Measurements from ENCODE around the gene EXOC4.
"Not testable (repeated sequence)": the region's sequence is repeated elsewhere in the genome, so short reads cannot be mapped to it uniquely, and the experiment has no call there.

The EXOC4 gene

DNA sequence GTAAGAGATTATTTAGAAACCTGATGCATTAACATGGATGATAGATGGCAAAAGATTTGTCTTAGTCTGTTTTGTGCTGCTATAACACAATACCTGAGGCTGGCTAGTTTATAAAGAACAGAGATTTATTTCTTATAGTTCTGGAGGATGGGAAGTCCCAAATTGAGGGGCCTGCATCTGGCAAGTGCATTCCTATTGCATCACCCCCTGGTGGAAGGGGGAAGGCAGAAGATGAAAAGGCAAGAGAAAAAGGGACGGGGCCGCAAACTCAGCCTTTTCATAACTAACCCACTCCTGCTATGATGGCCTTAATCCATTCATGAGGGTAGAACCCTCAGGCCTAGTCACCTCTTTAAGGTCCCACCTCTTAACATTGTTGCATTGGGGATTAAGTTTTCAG, 720.8 kb downstream of the EXOC4 start:
- no peak for DNase-seq

DNA sequence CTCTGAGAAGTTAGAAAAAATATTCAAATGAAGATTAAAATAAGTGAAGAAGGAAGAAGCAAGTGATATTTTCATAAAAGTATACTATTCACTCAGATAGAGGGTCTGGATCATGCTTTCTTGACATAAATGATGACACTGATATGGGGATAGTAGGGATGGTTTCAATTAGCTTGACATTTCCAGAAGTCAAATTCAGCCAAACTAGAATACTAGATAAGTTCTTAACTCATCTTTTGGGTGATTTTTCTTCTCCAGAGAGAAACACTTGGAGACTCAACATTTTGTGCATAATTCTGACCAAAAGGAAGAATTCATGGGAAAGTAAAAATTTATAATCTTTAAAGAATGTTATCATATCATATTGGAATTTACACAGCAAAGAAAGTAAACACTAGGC, 722.3 kb downstream of the EXOC4 start:
- DNase-seq = no peak

DNA sequence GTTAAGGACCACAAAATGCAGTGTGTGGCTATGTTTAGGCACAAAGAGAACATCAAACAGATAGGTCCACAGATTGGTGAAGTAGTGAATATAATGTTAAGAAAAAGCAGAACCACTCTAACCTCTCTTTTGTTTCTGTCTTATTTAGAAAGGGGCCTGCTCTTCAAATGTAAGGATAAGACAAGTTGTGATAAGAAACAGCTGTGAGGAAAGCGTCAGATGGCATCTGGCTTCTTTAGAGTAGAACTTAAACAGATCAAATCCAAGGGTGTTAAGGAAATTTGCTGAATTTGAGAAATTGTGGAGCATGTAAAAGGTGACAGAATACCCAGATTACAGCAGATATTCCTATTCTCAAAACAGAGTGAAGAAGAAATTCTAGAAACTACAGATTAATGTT, 723.3 kb downstream of the EXOC4 start:
- no peak for DNase-seq

DNA sequence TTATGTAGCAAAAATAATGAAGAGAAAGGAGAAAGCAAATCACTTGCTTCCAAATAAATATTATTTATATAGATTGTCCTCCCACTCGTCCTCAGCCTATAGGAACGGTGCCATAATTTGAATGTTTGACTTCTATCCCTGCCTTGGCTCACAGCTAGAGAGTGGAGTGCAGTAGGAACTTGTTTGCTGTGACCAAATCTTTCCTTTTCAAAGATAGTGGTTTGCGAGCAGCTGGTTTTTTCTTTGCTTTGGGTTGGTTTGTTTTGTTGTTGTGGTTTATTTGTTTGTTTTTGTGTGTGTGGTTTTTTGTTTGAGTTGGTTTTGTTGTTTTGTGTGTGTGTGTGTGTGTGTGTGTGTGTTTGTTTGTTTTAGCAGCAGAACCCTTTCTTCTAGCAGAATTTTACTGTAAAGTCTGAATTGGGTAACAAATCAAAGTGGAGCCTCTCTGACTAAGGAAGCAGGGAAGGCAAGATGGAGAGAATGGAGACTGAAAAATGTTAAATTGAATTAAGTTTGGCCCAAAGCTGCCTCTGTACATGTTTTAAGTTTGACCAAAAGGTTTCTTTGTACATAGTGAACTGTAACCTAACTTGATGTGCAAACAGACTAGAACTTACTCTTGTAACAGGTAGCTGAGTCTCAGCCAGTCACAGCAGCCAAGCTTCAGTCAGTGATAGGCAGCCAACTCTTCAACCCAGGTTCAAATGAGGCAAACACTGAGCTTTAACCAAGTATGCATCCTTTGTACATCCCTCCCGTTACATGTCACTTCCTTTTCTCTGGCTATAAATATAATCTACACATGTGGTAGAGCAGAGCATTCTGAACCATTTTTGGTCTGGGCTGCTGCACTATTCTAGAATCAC, 724.8 kb downstream of the EXOC4 start:
- DNase-seq = no peak

DNA sequence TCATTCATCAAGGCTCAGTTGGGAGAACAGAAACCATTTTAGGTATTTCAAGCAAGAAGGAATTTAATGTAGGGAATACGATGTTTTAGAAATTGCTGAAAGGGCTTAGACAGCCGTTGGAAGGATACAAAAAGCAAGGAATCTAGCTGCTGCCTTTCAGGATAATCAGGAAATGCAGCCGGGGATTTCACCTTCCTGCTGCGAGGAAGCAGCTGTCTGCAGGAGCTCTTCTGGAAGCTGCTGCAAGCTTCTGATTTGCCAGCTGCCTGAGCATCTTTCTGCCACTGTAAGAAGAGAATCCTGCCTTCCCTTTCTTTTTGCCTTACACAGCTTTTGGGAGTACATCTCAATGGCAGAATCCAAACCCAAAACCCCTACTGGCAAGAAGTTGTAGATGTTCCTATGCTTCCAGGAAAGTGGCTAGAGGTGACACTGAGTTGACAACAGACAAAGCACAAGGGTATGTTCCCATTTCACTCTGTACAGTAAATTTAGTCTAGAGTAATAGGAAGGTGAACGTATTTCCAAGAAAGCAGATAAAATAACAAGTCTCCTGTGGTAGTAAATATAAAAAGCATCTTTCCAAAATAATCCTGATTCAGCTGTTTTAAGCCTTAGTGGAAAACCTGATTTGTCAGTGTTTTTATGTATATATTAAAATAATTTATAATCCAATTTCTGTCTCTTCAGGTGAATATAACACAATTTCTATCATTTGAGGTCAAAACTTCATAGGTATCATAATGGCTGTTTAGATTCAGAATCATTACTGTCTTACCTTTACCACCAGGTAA, 725.8 kb downstream of the EXOC4 start:
- no peak for DNase-seq

DNA sequence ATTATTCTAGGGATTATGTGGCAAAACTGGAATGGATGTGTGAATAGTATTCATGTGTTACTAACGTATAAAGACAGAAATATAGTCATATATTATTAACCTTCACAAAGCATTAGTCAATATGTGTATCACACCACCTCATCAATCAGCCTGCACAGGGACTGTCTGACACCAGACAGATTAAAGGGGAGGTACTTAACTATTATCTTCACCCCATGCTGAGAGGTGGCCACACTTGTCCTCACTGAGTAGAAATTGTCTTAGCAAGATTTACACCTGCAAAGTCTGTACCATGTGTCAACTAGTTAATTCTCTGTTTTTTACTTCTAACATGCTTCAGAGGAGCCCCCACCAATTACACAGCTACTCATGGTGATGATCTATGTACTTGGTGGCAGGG, 727.9 kb downstream of the EXOC4 start:
- no peak for DNase-seq

DNA sequence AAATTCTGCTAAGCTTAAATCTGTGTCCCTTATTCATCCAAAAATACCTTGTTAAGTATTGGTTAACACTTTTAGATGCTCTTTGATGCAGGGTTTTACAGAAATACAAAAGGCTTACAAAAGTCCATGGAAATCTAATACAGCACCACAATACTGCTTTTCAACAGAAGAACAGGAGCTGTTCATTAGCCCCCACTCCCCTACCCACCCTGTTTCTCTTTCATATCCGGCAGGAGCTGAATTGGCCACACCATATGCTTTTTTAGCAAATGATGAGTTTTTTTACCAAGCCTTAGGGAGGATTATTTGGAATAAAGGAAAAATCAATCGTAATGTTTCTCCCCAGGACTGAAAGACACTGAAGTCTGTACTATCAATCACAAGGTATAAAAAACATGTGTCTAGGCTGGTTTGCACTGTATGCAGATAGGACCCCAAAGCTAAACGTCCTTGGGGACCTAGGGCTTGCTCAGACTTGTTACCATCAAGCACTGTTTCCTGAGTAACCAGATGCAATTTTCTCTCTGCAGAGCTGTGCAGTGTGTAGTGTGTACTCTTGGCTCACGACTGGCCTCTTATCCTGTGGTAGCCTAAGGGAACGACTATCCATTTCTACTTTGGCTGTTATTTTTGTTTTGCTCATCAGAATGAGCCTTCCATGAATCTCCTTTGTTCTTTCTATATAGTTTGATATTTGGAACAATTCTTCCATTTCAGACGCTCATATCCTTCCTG, 731.0 kb downstream of the EXOC4 start:
- DNase-seq = no peak

DNA sequence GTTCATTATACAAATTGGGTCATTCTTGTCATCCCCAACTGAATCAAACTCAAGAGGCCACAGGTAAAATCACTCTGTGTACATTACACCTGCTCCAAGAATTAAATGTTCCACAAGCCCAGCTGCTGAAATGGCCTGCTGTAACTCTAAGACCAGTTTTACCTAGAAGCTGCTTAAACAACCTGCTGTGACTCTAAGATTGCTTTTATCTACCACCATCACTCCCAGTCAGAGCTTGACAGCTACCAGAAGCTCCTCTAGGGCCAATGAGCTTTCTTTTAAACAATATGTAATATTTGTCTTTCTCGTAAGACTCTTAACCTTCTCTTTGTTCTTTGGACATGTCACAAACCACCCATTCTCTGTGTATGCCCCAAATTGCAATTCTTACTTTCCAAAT, 732.4 kb downstream of the EXOC4 start:
- no peak for DNase-seq

DNA sequence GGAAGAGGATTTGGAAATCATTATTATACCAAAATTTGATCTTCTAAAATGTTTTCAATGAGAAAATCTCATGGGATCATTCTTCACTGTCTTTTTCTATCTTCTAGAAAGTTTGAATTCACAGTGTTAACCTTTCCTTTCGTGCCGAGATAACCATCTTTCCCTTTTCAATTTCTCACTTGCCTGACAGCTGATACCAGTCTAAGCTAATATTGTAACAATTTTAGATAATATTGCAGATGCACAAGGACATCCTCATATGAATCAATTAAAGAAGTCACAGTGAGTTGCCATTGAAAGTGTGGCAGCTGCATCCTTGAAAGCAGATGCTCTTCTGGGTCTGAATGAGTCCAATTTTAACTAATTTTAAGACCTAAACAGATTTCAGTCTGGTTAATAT, 734.7 kb downstream of the EXOC4 start:
- DNase-seq = no peak

DNA sequence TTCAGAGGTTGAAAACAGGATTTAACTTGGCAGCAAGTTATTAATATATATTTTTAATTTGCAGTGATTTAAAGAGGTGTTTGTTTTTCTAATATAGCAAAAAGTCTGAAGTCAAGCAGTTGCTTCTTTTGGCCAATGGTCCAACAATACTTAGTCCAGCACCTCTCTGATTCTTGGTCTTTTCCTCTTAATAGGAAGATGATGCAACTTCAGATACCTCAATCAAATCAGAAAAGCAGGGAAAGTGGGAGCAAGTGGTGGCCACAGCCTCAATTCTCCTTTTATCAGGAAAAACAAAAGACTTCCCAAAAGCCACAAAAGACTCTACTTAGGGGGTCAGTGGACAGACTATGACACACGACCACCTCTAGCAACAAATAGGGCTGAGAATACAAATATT, 740.7 kb downstream of the EXOC4 start:
- DNase-seq = no peak

DNA sequence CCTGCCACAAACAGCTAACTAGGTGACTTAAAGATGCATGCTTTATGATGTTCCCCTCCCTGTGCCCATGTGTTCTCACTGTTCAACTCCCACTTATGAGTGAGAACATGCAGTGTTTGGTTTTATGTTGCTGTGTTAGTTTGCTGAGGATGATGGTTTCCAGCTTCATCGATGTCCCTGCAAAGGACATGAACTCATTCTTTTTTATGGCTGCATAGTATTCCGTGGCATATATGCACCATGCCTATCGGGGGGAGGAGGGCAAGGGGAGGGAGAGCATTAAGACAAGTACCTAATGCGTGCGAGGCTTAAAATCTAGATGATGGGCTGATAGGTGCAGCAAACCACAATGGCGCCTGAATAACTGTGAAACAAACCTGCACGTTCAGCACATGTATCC, 741.2 kb downstream of the EXOC4 start:
- DNase-seq = not testable (repeated sequence)

DNA sequence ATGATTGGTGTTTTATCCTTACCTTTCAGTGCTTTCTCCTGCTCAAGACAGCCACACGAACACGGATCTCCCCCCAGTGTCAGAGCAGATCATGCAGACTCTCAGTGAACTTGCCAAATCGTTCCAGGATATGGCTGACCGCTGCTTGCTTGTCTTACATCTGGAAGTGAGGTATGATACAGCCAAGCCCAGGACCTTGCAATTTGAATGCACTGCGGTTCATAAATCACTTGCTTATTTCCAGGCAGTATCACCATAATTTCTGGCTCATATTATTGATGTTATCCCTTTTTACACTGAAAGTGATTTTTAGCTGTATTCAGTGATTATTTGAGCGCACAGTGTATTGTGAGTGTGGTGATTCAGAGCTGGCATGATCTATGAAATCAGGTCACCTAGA, 744.6 kb downstream of the EXOC4 start:
- DNase-seq = no peak

DNA sequence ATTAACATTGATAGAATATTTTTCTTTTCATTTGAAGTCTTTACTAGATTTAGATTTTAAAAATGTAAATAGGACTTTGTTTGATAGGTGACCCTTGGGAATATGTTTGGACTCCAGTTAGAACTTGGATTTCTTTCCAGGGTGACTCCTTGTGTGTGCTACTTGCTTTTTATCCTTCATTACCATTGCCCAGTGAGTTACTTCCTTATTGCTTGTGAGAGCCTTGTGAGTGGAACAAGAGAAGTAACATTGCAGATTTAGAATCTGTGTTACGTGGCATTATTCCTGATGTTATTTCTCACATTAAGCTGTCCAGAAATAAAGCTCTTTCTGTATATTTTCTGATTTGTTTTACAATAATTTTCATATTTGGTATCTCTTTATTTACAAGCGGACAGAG, 746.3 kb downstream of the EXOC4 start:
- DNase-seq = no peak

DNA sequence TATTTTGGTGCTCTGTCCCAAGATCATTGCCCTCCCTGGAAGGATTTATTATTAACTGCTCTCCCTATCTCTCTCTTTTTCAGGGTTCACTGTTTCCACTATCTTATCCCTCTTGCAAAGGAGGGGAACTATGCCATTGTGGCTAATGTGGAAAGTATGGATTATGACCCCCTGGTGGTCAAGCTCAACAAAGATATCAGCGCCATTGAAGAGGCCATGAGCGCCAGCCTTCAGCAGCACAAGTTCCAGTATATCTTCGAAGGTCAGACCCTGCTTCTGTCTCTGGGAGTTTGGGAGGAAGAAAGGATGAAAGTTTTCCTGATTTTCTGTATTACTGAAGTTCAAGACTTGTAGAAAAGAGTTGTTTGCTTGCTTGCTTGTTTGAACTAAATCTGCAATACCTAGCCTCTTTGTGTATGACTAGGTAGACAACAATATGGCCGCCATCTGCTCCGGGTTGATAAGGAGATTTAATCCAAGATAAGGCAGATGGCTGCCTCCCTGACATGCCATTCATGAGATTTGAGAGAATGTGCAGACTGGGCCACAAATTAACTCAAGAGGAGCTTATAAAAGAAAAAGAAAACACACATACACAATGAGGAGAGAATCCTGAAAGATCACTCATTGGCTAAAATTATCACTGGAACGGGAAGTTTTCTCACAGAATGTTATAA, 752.1 kb downstream of the EXOC4 start:
- no peak for DNase-seq

DNA sequence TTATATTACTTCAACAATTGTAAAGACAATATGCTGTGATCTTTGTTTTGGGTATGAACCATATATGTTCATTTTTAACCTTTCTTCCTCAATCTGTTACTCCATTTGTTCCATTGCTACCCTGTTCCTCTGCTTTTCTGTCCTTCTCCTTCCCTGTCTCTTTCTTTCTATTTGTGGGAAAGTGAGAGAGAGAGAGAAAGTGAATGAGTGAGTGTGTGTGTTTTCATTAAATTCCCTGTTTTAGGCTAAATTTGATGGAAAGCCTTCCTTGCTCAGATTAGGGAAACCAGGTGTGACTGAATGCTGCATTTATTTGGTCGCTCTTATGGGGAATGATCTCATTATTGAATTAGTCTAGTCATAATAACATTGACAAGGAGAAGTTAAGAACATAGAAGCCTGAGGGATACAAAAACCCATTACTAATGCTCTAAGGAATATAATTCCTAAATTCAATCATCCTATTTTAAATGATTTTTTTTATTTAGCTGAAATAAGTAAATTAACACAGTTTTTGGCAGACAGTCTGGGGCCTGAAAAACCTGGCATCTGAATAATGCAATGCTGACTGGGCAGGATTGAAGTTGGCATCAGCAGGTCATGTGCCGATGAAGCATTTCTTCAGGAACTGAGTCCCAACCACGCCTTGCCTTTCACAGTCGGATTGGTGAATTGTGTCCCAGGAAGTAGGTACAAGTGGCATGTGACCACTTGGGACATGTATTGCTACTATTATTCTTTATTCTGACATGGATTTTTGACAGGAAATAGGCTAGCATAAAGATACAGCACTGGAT, 756.6 kb downstream of the EXOC4 start:
- no peak for DNase-seq

DNA sequence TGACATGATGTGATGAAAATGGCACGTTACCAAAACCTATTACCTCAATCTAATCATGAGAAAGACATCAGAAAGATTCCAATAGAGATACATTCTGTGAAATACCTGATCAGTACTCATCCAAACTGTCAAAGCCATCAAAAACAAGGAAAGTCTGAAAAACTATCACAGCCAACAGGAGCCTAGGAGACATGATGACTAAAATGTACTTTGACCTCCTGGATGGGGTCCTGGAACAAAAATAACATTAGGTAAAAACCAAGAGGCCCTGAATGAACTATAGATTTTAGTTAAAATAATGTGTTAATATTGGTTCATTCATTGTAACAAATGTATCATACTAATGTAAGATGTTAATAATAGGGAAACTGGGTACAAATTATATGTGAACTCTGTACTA, 760.4 kb downstream of the EXOC4 start:
- DNase-seq = no peak

DNA sequence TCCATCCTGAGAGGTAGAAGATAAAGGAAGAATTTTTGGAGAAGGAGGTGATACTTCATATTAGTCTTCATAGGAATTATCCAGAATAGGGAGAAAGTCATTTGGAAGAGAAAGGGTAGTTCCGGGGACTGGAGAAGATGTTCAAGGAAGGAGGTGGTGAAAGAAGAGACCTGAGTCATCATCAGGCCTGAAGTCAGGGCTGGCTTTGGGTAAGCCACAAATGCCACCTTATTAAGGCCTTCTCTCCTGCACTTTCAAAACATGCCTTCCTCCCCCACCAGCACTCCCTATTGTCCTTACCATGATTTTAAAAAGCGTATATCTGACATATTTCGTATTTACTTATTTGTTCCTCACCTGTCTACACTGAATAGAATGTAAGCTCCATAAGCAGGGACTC, 762.1 kb downstream of the EXOC4 start:
- DNase-seq = no peak

DNA sequence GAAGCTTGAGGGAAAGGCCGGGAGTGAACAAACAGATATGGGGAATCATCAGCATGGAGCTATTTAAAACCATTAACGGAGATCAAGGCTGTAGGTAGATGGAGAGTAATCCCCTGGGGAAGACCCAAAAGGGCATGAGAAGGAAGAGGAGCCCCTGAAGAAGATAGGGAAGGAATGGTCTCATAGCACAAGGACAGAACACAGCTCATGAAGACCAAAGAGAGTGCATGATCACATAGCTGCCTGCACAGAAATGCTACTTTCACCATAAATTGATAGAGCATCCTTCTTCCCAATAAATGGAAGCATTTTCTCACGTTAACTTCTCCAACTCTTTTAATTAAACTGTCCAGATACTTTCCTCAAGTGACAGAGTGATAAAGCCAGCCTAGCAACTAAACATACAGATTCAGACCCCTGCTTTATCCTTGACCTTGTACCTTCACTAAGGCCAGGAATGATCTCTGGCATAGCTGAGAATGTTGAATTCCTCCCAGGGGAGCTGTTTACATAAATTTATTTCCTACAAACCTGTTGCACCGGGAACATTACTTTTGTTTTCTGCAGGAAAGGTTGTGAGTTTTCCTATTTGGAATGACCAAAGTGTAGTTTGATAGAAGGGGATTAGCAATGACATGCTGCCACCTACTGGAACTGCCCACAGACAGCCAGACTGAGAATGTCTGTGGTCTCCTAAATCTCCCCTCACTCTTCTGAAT, 763.5 kb downstream of the EXOC4 start:
- no peak for DNase-seq

DNA sequence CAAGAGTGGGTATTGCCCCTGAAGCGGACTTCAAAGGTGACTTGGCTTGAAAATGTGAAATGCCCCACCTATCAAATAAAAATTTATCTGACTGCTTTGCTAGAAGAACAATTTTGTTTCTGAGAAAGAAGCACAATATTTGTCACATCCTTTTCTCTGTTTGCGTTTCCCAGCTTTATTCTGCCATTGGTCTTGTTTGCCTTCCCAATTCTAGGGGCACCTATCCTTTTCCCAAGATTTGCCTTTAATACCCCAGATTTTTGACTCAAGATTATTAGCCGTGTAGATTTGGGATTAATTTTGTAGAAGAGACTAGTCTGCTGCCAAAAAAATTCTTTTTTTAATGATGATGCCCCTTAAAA, 764.0 kb downstream of the EXOC4 start:
- no peak for DNase-seq

DNA sequence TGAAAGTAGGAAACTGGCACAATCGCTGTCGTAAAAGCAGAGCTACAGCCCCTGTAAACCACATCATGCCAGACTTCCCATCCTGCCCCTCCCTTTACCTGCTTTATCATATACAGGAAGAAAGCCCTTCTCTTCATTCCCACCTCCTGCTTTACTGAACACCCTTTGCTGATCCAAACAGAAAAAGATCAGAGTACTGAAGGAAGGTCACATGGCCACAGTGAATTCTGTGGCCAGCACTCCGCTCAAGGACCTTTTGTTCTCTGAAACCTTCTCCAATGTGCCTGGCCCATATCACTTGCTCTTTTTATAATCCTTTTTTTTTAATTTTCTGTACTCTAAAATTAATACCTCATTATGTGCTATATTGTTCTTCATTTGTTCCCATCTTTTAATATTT, 765.4 kb downstream of the EXOC4 start:
- no peak for DNase-seq

DNA sequence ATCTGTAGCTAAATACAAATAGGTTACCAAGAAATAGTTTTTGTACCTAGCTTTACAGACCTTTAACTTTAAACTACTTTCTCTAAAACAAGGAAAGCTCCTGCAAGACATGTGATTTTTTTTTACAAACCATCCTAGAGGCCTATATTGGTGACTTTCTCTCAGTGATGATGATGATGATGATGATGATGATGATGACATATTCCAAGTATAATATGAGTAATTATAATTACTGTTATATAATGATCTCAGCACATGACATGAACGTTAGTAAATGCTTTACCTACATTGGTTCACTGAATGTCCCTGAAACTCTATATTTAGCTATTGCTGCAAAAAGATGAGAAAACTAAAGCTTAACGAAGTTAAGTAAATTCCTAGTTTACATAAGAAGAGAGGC, 766.4 kb downstream of the EXOC4 start:
- no peak for DNase-seq

DNA sequence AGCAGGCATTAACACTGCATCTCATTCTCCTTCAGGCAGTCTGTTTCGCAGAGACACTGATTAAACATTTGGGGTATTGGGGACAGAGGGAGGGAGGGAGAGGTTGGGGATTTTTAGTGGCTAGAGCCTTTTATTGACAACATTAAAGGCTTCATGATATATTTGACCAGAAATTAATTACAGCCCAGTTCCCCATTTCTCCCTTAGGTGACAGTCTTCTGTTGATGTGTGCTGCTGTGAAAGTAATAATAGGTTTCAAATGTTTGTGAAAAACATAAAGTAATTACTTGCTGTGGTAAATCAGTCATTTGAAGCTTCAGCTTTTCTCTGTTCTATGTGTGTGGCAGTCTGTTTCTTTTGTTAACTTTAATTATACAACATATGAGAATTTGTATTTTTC, 769.0 kb downstream of the EXOC4 start:
- DNase-seq = no peak
